ENCODE data around the gene PRPF40B.

DNA sequence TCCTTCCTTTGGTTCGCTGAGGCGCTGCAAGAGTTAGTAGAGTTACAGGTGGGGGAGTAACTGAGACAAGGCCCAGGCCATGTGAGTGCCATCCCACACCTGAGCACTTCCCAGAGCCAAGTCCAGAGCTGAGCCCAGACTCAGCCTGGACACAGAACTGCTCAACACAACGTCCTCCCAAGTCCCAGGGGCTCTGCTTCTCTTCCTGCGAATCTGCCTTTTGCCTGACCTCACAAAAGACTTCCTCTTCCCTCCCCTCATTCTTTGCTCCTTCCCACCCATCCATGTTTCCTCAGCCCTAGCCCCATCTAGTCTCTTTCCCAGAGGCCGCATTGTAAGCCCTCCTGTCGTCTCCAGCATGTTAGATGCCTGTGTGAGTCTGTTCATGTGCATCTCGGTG lies 38.8 kb upstream of the PRPF40B start:
- TF ChIP-seq STAG1 (CRISPR knock-in tag; IDR thresholded peaks at IDR 0.05) (no peak), ZFP41 (CRISPR knock-in tag; IDR thresholded peaks at IDR 0.05; ENCODE audit: borderline replicate concordance) (no peak), TRIM24 (CRISPR knock-in tag; IDR thresholded peaks at IDR 0.05) (no peak), IKZF5 (CRISPR knock-in tag; IDR thresholded peaks at IDR 0.05) (no peak), POLR2A (IDR thresholded peaks at IDR 0.05; ENCODE audit: insufficient read depth in 1 of 2, low read depth in 2 of 2, low read length in 2 of 2) (no peak), ZNF333 (CRISPR knock-in tag; IDR thresholded peaks at IDR 0.05; ENCODE audit: borderline replicate concordance) (no peak), MYC (CRISPR knock-in tag; IDR thresholded peaks at IDR 0.05; ENCODE audit: borderline replicate concordance) (no peak), SIN3A (IDR thresholded peaks at IDR 0.05; ENCODE audit: borderline replicate concordance, low read depth, low read length) (no peak), ELF1 (CRISPR knock-in tag; IDR thresholded peaks at IDR 0.05) (no peak), DNMT3B (CRISPR knock-in tag; conservative IDR thresholded peaks at IDR 0.05) (no peak), MAZ (IDR thresholded peaks at IDR 0.05; ENCODE audit: borderline replicate concordance, low read depth, low read length) (no peak), MAZ (CRISPR knock-in tag; IDR thresholded peaks at IDR 0.05; ENCODE audit: low read depth) (no peak), ZSCAN25 (CRISPR knock-in tag; IDR thresholded peaks at IDR 0.05) (no peak), ZNF598 (CRISPR knock-in tag; IDR thresholded peaks at IDR 0.05; ENCODE audit: borderline replicate concordance) (no peak)
- TF ChIP-seq, protein P1, sequence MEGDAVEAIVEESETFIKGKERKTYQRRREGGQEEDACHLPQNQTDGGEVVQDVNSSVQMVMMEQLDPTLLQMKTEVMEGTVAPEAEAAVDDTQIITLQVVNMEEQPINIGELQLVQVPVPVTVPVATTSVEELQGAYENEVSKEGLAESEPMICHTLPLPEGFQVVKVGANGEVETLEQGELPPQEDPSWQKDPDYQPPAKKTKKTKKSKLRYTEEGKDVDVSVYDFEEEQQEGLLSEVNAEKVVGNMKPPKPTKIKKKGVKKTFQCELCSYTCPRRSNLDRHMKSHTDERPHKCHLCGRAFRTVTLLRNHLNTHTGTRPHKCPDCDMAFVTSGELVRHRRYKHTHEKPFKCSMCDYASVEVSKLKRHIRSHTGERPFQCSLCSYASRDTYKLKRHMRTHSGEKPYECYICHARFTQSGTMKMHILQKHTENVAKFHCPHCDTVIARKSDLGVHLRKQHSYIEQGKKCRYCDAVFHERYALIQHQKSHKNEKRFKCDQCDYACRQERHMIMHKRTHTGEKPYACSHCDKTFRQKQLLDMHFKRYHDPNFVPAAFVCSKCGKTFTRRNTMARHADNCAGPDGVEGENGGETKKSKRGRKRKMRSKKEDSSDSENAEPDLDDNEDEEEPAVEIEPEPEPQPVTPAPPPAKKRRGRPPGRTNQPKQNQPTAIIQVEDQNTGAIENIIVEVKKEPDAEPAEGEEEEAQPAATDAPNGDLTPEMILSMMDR (CRISPR knock-in tag; IDR thresholded peaks at IDR 0.05), result no peak

Measured in HepG2 (cell line).